ENCODE data around the gene TBCD. TPM values are rescaled to one million over a fixed set of nuclear protein-coding genes. Genes with fewer than 3 reads are reported as not detected.

The TBCD gene
- total RNA-seq, 2 donors from 2014 or later: 67.4 to 147 TPM

GRCh38 chr17:82795615-82796014 is 43.8 kb downstream of the TBCD start:
- DNase-seq (ENCODE audit: low spot score in 2 of 2) (no peak), ATAC-seq (no peak)
- no peak overlapping the region for H3K27ac Mint-ChIP-seq
- H3K9me3 Mint-ChIP-seq: no peaks in the 10 kb centered on the region
- H3K36me3 Mint-ChIP-seq: peaks cover 0 to 10% of the 10 kb centered on the region in 2 donors

GRCh38 chr17:82797061-82797460 is 45.2 kb downstream of the TBCD start:
- no peak overlapping the region for H3K27ac Mint-ChIP-seq
- DNase-seq (ENCODE audit: low spot score in 2 of 2) (no peak), ATAC-seq (no peak)
- peaks cover 5 to 21% of the 10 kb centered on the region in 2 donors for H3K36me3 Mint-ChIP-seq
- peaks cover 0 to 6% of the 10 kb centered on the region in 2 donors for H3K9me3 Mint-ChIP-seq

DNA sequence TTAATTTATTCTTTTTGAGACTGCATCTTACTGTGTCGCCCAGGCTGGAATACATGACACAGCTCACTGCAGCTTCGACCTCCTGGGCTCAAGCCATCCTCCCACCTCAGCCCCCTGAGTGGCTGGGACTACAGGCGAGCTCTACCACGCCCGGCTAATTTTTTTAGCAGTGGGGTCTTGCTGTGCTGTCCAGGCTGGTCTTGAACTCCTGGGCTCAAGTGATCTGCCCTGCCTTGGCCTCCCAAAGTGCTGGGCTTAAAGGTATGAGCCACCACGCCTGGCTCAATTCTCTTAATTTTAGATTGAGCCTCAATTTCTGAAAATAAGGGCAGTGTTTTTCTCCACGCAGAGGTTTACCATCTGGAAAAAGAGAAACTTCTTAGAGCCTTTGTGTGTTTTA is 46.9 kb downstream of the TBCD start:
- Mint-ChIP-seq H3K27ac (peak overlapping the region in 1 of 2 donors; percentile 50), H3K36me3 (peaks cover 5 to 21% of the 10 kb centered on the region in 2 donors), H3K9me3 (peaks cover 0 to 6% of the 10 kb centered on the region in 2 donors)
- ATAC-seq (no peak), DNase-seq (ENCODE audit: low spot score in 2 of 2) (no peak)

DNA sequence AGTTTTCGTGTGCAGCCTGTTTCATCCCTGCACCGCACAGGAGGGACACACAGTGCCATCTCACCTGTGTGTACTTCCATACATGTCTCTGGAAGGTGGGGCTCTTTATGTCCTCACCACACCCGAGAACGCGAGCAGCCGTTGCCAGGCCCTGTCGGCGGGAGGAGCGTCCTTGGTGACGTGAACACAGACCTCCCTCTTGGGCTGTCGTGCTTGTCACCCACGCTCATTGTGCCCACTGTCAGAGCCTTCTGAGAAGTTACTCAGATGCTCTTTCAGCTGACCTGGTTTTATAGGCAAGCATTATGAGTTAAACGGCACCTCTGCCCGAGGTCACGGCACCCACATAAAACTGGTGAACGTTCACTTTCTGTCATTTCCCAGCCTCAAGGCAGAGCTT is 47.7 kb downstream of the TBCD start:
- H3K36me3 Mint-ChIP-seq: peaks cover 5 to 21% of the 10 kb centered on the region in 2 donors
- no peak for DNase-seq (ENCODE audit: low spot score in 2 of 2)
- ATAC-seq: no peak
- H3K27ac Mint-ChIP-seq: peak overlapping the region; percentile 51 to 78
- peaks cover 0 to 6% of the 10 kb centered on the region in 2 donors for H3K9me3 Mint-ChIP-seq

DNA sequence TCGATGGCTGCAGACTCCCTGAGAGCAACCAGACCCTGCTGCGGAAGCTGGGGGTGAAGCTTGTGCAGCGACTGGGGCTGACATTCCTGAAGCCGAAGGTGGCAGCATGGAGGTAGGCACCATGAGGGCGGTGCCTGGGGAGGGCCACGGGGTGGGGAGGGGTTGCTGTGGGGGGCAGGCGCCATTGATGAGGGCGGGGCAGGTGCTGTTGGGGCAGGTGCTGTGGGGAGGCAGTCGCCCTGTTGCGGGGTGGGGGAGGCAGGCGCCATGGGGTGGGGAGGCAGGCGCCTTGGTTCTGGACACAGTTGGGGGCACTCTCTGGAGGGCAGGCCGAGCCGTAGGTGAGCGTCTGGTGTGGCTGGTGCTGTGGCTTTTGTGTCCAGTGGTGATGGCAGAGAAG is 49.0 kb downstream of the TBCD start:
- H3K27ac Mint-ChIP-seq: peak overlapping the region in 1 of 2 donors; percentile 65
- H3K9me3 Mint-ChIP-seq: peaks cover 0 to 6% of the 10 kb centered on the region in 2 donors
- peaks cover 5 to 21% of the 10 kb centered on the region in 2 donors for H3K36me3 Mint-ChIP-seq
- DNase-seq (ENCODE audit: low spot score in 2 of 2) (no peak), ATAC-seq (no peak)

DNA sequence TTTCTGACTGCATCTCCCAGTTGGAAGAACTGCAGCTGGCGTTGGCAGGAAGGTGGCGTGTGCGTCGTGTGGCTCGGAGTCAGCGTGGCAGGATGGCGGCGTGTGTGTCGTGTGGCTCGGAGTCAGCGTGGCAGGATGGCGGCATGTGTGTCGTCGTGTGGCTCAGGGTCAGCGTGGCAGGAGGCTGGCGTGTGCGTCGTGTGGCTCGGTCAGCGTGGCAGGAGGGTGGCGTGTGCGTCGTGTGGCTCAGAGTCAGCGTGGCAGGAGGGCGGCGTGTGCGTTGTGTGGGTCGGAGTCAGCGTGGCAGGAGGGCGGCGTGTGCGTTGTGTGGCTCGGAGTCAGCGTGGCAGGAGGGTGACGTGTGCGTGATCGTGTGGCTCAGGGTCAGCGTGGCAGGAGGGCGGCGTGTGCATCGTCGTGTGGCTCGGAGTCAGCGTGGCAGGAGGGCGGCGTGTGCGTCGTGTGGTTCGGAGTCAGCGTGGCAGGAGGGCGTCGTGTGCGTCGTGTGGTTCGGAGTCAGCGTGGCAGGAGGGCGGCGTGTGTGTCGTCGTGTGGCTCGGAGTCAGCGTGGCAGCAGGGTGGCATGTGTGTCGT is 49.6 kb downstream of the TBCD start:
- ATAC-seq: no peak
- Mint-ChIP-seq H3K9me3 (peaks cover 0 to 6% of the 10 kb centered on the region in 2 donors), H3K27ac (peak overlapping the region; percentile 24 to 65), H3K36me3 (peaks cover 5 to 21% of the 10 kb centered on the region in 2 donors)
- no peak for DNase-seq (ENCODE audit: low spot score in 2 of 2)

DNA sequence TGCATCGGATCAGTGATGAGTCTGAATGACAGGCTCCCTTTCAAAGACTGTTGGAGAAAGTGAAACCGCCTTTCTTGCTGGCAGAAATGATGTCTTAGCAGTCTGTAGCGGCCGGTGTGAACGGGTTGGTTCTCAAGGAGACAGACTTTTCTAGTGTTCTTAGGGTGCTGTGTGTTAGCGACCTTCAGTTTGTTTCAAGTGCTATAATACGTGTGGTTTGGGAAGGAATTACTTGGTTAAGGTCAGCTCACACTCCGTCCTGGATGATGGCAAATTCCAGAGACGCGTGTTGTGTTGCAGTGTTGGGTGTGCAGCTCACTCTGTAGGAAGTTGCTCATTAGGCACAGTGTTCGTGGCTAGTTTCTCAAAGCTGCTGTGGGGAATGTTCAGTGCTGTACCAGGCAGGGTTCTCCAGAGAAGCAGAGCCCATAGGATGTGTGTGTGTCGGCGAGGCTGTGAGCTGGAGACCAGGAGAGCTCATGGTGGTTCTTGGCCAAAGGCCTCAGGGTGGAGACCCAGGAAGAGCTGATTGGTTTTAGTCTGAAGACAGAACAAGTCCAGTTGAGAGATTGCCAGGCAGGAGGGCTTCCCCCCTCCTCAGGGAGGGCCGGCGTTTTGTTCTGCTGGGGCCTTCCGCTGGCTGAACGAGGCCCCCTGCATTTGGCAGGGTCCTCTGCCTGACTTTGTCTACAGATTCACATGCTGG is 50.4 kb downstream of the TBCD start:
- Mint-ChIP-seq H3K9me3 (peaks cover 0 to 6% of the 10 kb centered on the region in 2 donors), H3K27ac (peak overlapping the region in 1 of 2 donors; percentile 24), H3K36me3 (peaks cover 5 to 21% of the 10 kb centered on the region in 2 donors)
- ATAC-seq (no peak), DNase-seq (ENCODE audit: low spot score in 2 of 2) (no peak)

DNA sequence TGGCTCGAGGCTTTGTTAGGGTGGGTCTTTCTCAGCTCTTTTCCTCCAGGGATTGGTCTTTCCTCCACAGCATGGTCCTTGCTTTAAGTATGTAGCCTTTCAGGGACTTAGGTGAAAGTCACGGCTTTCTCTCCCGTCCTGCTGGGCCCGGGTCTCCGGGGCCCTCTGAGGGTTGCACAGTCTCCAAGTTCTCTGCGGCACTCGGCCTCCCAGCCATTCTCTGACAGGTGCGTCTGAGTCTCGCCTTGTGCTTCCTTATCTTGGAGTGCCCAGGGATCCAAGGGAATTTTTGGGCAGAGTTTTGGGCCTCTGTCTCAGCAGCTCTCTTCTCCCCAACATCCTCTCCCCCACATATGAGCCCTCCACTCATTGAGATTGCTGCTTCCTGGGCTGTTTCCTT is 51.3 kb downstream of the TBCD start:
- Mint-ChIP-seq H3K9me3 (peaks cover 0 to 6% of the 10 kb centered on the region in 2 donors), H3K36me3 (peaks cover 5 to 26% of the 10 kb centered on the region in 2 donors), H3K27ac (no peak overlapping the region)
- ATAC-seq (no peak), DNase-seq (ENCODE audit: low spot score in 2 of 2) (no peak)

DNA sequence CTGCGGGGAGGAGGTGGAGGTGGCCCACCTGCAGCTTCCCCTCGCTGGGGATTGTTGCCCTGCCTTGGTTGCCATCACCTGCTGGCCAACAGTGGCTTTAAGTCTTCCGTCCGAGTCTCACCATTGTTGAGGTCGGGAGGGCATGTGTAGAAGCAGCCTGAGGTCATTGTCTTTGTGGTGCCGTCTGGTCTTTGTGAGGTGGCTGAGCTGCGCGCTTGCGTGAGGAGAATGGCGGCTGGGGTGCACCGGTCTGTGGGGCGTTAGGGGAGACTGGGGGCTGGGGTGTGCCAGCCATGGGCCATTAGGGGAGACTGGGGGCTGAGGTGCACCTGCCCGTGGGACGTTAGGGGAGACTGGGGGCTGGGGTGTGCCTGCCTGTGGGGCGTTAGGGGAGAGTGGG is 51.7 kb downstream of the TBCD start:
- peaks cover 5 to 26% of the 10 kb centered on the region in 2 donors for H3K36me3 Mint-ChIP-seq
- H3K27ac Mint-ChIP-seq: no peak overlapping the region
- DNase-seq (ENCODE audit: low spot score in 2 of 2) (no peak), ATAC-seq (no peak)
- peaks cover 0 to 6% of the 10 kb centered on the region in 2 donors for H3K9me3 Mint-ChIP-seq

DNA sequence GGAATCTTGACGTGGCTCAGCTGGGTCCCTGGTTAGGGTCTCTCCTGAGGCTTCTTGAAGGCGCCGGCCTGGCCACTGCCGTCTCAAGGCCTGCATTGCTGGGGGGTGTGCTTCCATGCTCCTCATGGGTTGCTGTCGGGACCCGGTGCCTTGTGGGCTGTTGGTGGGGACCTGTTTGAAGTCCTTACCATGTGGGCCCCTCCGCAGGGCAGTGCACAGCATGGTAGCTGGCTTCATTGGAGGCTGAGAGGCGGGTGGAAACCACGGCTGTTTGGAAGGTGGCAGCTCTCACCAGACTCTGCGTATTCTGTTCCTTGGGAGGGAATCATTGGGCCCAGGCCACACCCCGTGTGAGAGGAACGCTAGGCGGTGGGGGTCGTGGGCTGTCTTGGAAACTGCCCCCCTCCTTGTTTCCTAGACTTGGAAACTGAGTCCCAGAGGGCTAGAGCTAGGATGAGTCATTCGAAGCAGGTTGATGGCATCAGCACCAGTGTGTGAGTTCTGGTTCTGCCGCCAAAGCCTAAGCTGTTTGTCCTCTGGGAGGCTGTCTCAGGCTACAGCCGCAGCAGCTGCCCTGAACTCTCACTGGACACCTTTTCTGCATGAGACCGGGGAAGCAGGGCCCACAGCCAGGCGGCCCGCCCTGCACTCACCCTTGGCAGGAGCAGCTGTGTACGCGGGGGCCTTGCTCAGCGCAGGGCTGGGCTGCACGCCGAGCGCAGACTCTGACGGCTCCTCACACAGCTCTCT is 52.8 kb downstream of the TBCD start:
- no peak for ATAC-seq
- peaks cover 5 to 25% of the 10 kb centered on the region in 2 donors for H3K36me3 Mint-ChIP-seq
- DNase-seq (ENCODE audit: low spot score in 2 of 2): no peak
- peaks cover 0 to 6% of the 10 kb centered on the region in 2 donors for H3K9me3 Mint-ChIP-seq
- peak overlapping the region in 1 of 2 donors; percentile 65 for H3K27ac Mint-ChIP-seq

DNA sequence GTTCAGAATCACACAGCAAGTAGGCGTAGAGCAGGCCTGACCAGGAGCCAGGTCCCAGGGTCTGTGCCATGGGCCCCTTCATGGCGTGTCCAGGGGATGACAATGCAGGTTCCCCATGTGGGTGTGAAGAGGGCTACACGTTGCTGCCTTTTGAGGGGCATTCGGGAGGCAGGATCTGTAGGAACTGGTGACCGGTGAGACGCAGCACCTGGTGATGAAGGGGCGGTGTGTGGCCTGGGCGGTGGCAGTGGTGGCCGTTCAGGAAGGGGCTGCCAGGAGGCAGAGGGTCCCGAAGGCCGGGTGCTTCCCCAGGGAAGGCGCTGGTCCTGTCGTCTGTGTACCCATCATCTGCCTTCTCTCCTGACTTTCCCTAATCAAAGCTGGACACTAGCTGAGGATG is 53.4 kb downstream of the TBCD start:
- no peak for ATAC-seq
- peaks cover 5 to 19% of the 10 kb centered on the region in 2 donors for H3K36me3 Mint-ChIP-seq
- no peak for DNase-seq (ENCODE audit: low spot score in 2 of 2)
- peak overlapping the region in 1 of 2 donors; percentile 65 for H3K27ac Mint-ChIP-seq
- peaks cover 0 to 6% of the 10 kb centered on the region in 2 donors for H3K9me3 Mint-ChIP-seq

DNA sequence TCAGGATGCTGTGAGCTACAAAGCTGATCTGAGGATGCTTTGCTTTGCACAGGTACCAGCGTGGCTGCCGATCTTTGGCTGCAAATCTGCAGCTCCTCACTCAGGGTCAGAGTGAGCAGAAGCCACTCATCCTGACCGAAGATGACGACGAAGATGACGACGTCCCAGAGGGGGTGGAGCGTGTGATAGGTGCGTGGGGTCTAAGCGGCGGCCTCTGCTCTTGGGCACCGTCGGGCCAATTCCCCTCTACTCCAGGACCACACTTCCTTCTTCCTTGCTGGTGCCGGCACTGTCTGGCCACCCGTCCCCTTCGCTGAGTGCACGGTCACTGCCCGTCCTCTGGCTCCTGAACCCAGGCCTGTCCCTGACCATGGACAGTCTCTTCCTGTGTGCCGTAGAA is 54.0 kb downstream of the TBCD start:
- H3K9me3 Mint-ChIP-seq: peaks cover 0 to 6% of the 10 kb centered on the region in 2 donors

GRCh38 chr17:82806645-82807044 is 54.8 kb downstream of the TBCD start:
- peaks cover 0 to 5% of the 10 kb centered on the region in 2 donors for H3K36me3 Mint-ChIP-seq
- H3K27ac Mint-ChIP-seq: peak overlapping the region; percentile 51 to 72
- ATAC-seq (no peak), DNase-seq (ENCODE audit: low spot score in 2 of 2) (no peak)
- no peaks in the 10 kb centered on the region for H3K9me3 Mint-ChIP-seq

More for the DNA sequence above, 54.0 kb downstream of the TBCD start:
- ATAC-seq (no peak), DNase-seq (ENCODE audit: low spot score in 2 of 2) (no peak)
- Mint-ChIP-seq H3K27ac (peak overlapping the region; percentile 29 to 65), H3K36me3 (peaks cover 5 to 13% of the 10 kb centered on the region in 2 donors)

GRCh38 chr17:82807101-82807500 is 55.2 kb downstream of the TBCD start:
- no peaks in the 10 kb centered on the region for H3K9me3 Mint-ChIP-seq
- H3K27ac Mint-ChIP-seq: peak overlapping the region in 1 of 2 donors; percentile 72
- H3K36me3 Mint-ChIP-seq: peaks cover 0 to 5% of the 10 kb centered on the region in 2 donors
- DNase-seq (ENCODE audit: low spot score in 2 of 2) (no peak), ATAC-seq (no peak)

- H3K9me3 Mint-ChIP-seq: no peaks in the 10 kb centered on the region
- H3K27ac Mint-ChIP-seq: peak overlapping the region; percentile 25 to 36
- ATAC-seq: no peak
- DNase-seq (ENCODE audit: low spot score in 2 of 2): no peak
- H3K36me3 Mint-ChIP-seq: peaks cover 0 to 5% of the 10 kb centered on the region in 2 donors
Measured at GRCh38 chr17:82807562-82807961, 55.7 kb downstream of the TBCD start.

- ATAC-seq (no peak), DNase-seq (ENCODE audit: low spot score in 2 of 2) (no peak)
- H3K27ac Mint-ChIP-seq: peak overlapping the region; percentile 25 to 36
- no peaks in the 10 kb centered on the region for H3K9me3 Mint-ChIP-seq
- H3K36me3 Mint-ChIP-seq: peaks cover 0 to 5% of the 10 kb centered on the region in 2 donors
Measured at GRCh38 chr17:82808006-82808405, 56.1 kb downstream of the TBCD start.

All from activated naive CD4-positive, alpha-beta T cell treated with anti-CD3 and anti-CD28 coated beads, Interleukin-2, amount 50 U/mL, for 72 hours (primary cell).